H9 (cell line): ENCODE results near the gene MAN1B1. TPM values are rescaled to one million over a fixed set of nuclear protein-coding genes. Genes with fewer than 3 reads are reported as not detected.

Experiments
- DNase-seq: peaks from one replicate; pipeline ENCODE4 v3.0.0-alpha.2; 2017
- H2AFZ ChIP-seq: one replicate; pipeline ENCODE4 v1.6.1; 2013; ENCODE audit warnings: mild to moderate bottlenecking, low read length, control low read depth, moderate library complexity
- H2AK5ac ChIP-seq: 2 replicates; pipeline ENCODE4 v1.6.1; 2013; ENCODE audit warnings: low read length, control low read depth, mixed read lengths; ENCODE audit not compliant: insufficient read length
- H2BK120ac ChIP-seq: one replicate; pipeline ENCODE4 v1.6.1; 2013; ENCODE audit warnings: low read depth, mild to moderate bottlenecking, low read length, control low read depth, inconsistent platforms; ENCODE audit not compliant: poor library complexity, severe bottlenecking
- H2BK12ac ChIP-seq: 2 replicates; pipeline ENCODE4 v1.6.1; 2013; ENCODE audit warnings: low read length, control low read depth, mixed read lengths, low read depth; ENCODE audit not compliant: insufficient read length
- H2BK15ac ChIP-seq: 2 replicates; pipeline ENCODE4 v1.6.1; 2013; ENCODE audit warnings: low read depth, low read length, control low read depth
- H2BK20ac ChIP-seq: one replicate; pipeline ENCODE4 v1.6.1; 2013; ENCODE audit warnings: low read depth, mild to moderate bottlenecking, low read length, control low read depth, inconsistent platforms; ENCODE audit not compliant: poor library complexity, severe bottlenecking
- H2BK5ac ChIP-seq: 2 replicates; pipeline ENCODE4 v1.6.1; 2013; ENCODE audit warnings: low read length, control low read depth, mixed read lengths; ENCODE audit not compliant: insufficient read length
- H3K14ac ChIP-seq: 2 replicates; pipeline ENCODE4 v1.6.1; 2013; ENCODE audit warnings: low read length, control low read depth; ENCODE audit not compliant: insufficient read depth
- H3K18ac ChIP-seq: 2 replicates; pipeline ENCODE4 v1.6.1; 2013; ENCODE audit warnings: low read depth, mild to moderate bottlenecking, mixed read lengths, low read length, control low read depth; ENCODE audit not compliant: insufficient read length
- H3K23ac ChIP-seq: 2 replicates; pipeline ENCODE4 v1.6.1; 2013; ENCODE audit warnings: low read length, control low read depth, mixed read lengths, low read depth; ENCODE audit not compliant: insufficient read length
- H3K23me2 ChIP-seq: 2 replicates; pipeline ENCODE4 v1.6.1; 2013; ENCODE audit warnings: low read depth, mild to moderate bottlenecking, mixed read lengths, low read length, control low read depth; ENCODE audit not compliant: insufficient read length, poor library complexity, severe bottlenecking
- H3K27ac ChIP-seq: 2 replicates; pipeline ENCODE4 v1.5.1; 2013; ENCODE audit warnings: low read length, control low read depth, mixed read lengths, low read depth; ENCODE audit not compliant: insufficient read length
- H3K27me3 ChIP-seq: 2 replicates; pipeline ENCODE4 v1.6.1; 2013; ENCODE audit warnings: low read length, control low read depth, inconsistent platforms; ENCODE audit not compliant: insufficient read depth
- H3K4ac ChIP-seq: 2 replicates; pipeline ENCODE4 v1.6.1; 2013; ENCODE audit warnings: low read depth, mild to moderate bottlenecking, control low read depth, inconsistent platforms, low read length, moderate library complexity
- H3K4me1 ChIP-seq: 2 replicates; pipeline ENCODE4 v1.6.1; 2013; ENCODE audit warnings: low read length, control low read depth, inconsistent platforms; ENCODE audit not compliant: insufficient read depth
- H3K4me2 ChIP-seq: 2 replicates; pipeline ENCODE4 v1.6.1; 2013; ENCODE audit warnings: low read length, control low read depth, mixed read lengths; ENCODE audit not compliant: insufficient read length, insufficient read depth
- H3K56ac ChIP-seq: 2 replicates; pipeline ENCODE4 v1.6.1; 2013; ENCODE audit warnings: low read depth, mild to moderate bottlenecking, mixed read lengths, low read length, control low read depth; ENCODE audit not compliant: insufficient read length
- H3K79me1 ChIP-seq: 2 replicates; pipeline ENCODE4 v1.6.1; 2013; ENCODE audit warnings: low read depth, mild to moderate bottlenecking, moderate library complexity, low read length, control low read depth, inconsistent platforms; ENCODE audit not compliant: insufficient read depth, poor library complexity, severe bottlenecking
- H3K79me2 ChIP-seq: 2 replicates; pipeline ENCODE4 v1.6.1; 2013; ENCODE audit warnings: low read length, control low read depth, inconsistent platforms; ENCODE audit not compliant: insufficient read depth
- H3K9ac ChIP-seq: 2 replicates; pipeline ENCODE4 v1.6.1; 2013; ENCODE audit warnings: low read length, control low read depth, mixed read lengths; ENCODE audit not compliant: insufficient read length; ENCODE audit errors: extremely low read depth
- H3K9me3 ChIP-seq: one replicate; pipeline ENCODE4 v1.6.1; 2013; ENCODE audit warnings: low read depth, low read length, inconsistent platforms; ENCODE audit not compliant: control insufficient read depth
- H3T11ph ChIP-seq: one replicate; pipeline ENCODE4 v1.6.1; 2013; ENCODE audit warnings: mild to moderate bottlenecking, low read length, control low read depth, inconsistent platforms
- H4K20me1 ChIP-seq: one replicate; pipeline ENCODE4 v1.6.1; 2013; ENCODE audit not compliant: control insufficient read depth, insufficient read length, insufficient read depth
- H4K5ac ChIP-seq: 2 replicates; pipeline ENCODE4 v1.6.1; 2013; ENCODE audit warnings: low read depth, mild to moderate bottlenecking, mixed read lengths, low read length, control low read depth; ENCODE audit not compliant: insufficient read length
- H4K8ac ChIP-seq: replicated peaks from 2 replicates; pipeline ENCODE4 v1.6.1; 2013; ENCODE audit warnings: low read length, control low read depth, mixed read lengths, low read depth; ENCODE audit not compliant: insufficient read length
- H4K91ac ChIP-seq: 2 replicates; pipeline ENCODE4 v1.6.1; 2013; ENCODE audit warnings: low read depth, mild to moderate bottlenecking, moderate library complexity, mixed read lengths, low read length, control low read depth; ENCODE audit not compliant: insufficient read length
- H3K27ac Mint-ChIP-seq, 3 experiments: 2 replicates in 2 of 3; 3 replicates in 1 of 3; pipeline ENCODE4 v1.8.0; 2020 to 2021; ENCODE audit warnings: mixed read lengths in 3 of 3, mild to moderate bottlenecking in 1 of 3, moderate library complexity in 1 of 3
- H3K27me3 Mint-ChIP-seq: 2 replicates; pipeline ENCODE4 v1.8.0; 2021; ENCODE audit warnings: low read depth, mild to moderate bottlenecking, moderate library complexity, mixed read lengths
- H3K36me3 Mint-ChIP-seq, 3 experiments: 2 replicates in 2 of 3; 3 replicates in 1 of 3; pipeline ENCODE4 v1.8.0; 2020 to 2021; ENCODE audit warnings: low read depth in 3 of 3, mixed read lengths in 3 of 3; ENCODE audit not compliant: insufficient read depth in 1 of 3
- H3K4me1 Mint-ChIP-seq, 2 experiments: 2 replicates each; pipeline ENCODE4 v1.8.0; 2020; ENCODE audit warnings: mixed read lengths in 2 of 2
- H3K4me3 Mint-ChIP-seq, 2 experiments: 2 replicates in 1 of 2; 3 replicates in 1 of 2; pipeline ENCODE4 v1.8.0; 2020 to 2021; ENCODE audit warnings: mild to moderate bottlenecking in 2 of 2, mixed read lengths in 2 of 2, moderate library complexity in 1 of 2
- H3K9me3 Mint-ChIP-seq, 2 experiments: 2 replicates in 1 of 2; 3 replicates in 1 of 2; pipeline ENCODE4 v1.8.0; 2020; ENCODE audit warnings: mild to moderate bottlenecking in 2 of 2, mixed read lengths in 2 of 2, moderate library complexity in 1 of 2
- CTCF ChIP-seq: fragments of 200-600 bp; sonication (generic); conservative IDR thresholded peaks from 3 replicates; pipeline ENCODE4 v1.8.0; 2021; ENCODE audit warnings: antibody characterized with exemption, mild to moderate bottlenecking
- WGBS: extraction: QIAGEN DNeasy Blood & Tissue Kit; methylation state at CpG from one replicate; pipeline ENCODE4 v1.1.7; 2013; ENCODE audit warnings: missing lambda C conversion rate, low lambda C conversion rate, mixed read lengths; ENCODE audit not compliant: insufficient read length; ENCODE audit errors: extremely low coverage; 5-methylcytosine and 5-hydroxymethylcytosine counted together
- total RNA-seq: library from RNA; stranded (reverse); gene quantifications from 2 replicates; pipeline ENCODE4 v1.2.1, GENCODE V29; 2021

The MAN1B1 gene
- total RNA-seq, 1 experiment from 2014 or later = 34.9 TPM

- Histone ChIP-seq H2BK20ac (no peak overlapping the region), H3K79me1 (no peaks in the 10 kb centered on the region), H3K4me1 (peaks cover 7% of the 10 kb centered on the region; the same call in 1 of the 2 replicates), H3K23me2 (peaks cover 17% of the 10 kb centered on the region), H4K5ac (no peak overlapping the region), H4K20me1 (no peaks in the 10 kb centered on the region), H2BK12ac (no peak overlapping the region), H3K23ac (no peak overlapping the region), H3K14ac (no peak overlapping the region), H2BK120ac (no peak overlapping the region), H4K91ac (peak overlapping the region; percentile 31), H3K56ac (no peak overlapping the region), H3K27me3 (peaks cover 7% of the 10 kb centered on the region; the same call in 1 of the 2 replicates), H3K4me2 (no peak overlapping the region), H2AFZ (no peak overlapping the region), H3K9me3 (no peaks in the 10 kb centered on the region), H2BK15ac (no peak overlapping the region), H4K8ac (no peak overlapping the region), H3K9ac (no peak overlapping the region), H3K79me2 (no peaks in the 10 kb centered on the region), H3K4ac (no peak overlapping the region), H2AK5ac (no peak overlapping the region), H3K27ac (no peak overlapping the region), H2BK5ac (no peak overlapping the region), H3K18ac (no peak overlapping the region), H3T11ph (no peak overlapping the region)
- Mint-ChIP-seq H3K9me3 (no peaks in the 10 kb centered on the region; a peak in 1 of 5 replicates), H3K4me3 (peak overlapping the region in 1 of 2 experiments; percentile 42; a peak in 2 of 5 replicates), H3K4me1 (peaks cover 17 to 29% of the 10 kb centered on the region in 2 experiments), H3K36me3 (no peaks in the 10 kb centered on the region), H3K27me3 (peaks cover 34% of the 10 kb centered on the region), H3K27ac (peak overlapping the region in 1 of 3 experiments; percentile 88; a peak in 1 of 7 replicates)
- no CpG with 5 or more reads among the region's 8 CpGs for WGBS
- TF ChIP-seq CTCF = no peak
- DNase-seq = no peak
Observed at GRCh38 chr9:137073992-137074399, 12.8 kb upstream of the MAN1B1 start.
